ENCODE results near the gene AFAP1.

- TF ChIP-seq CTCF (IDR thresholded peaks at IDR 0.05) (no peak), POLR2A (IDR thresholded peaks at IDR 0.05) (no peak)
These were observed 5.8 kb downstream of the AFAP1 start for GRCh38 chr4:7933651-7934510.

Data from esophagus squamous epithelium (tissue), 4 donors.